ENCODE data around the gene UCKL1. TPM values are rescaled to one million over a fixed set of nuclear protein-coding genes. Genes with fewer than 3 reads are reported as not detected.

Gene UCKL1
- total and polyA plus RNA-seq, 2 experiments from 2014 or later: 18.5 to 52.2 TPM

- peaks cover 11% of the 10 kb centered on the region for H3K4me1 ChIP-seq (ENCODE audit: insufficient read depth)
- H3K36me3 ChIP-seq (replicated peaks; ENCODE audit: insufficient read depth, low read depth): no peaks in the 10 kb centered on the region
- no peak for DNase-seq (ENCODE audit: low spot score)
- H3K4me3 ChIP-seq: no peak overlapping the region
- H3K27ac ChIP-seq: no peak overlapping the region
- no peaks in the 10 kb centered on the region for H3K9me2 ChIP-seq (replicated peaks; ENCODE audit: insufficient read depth)
- TF ChIP-seq EZH2 (IDR thresholded peaks at IDR 0.05; ENCODE audit: borderline replicate concordance) (no peak), EZH2phosphoT487 (IDR thresholded peaks at IDR 0.05; ENCODE audit: low read depth, severe bottlenecking, unreplicated experiment) (no peak), CTCF (IDR thresholded peaks at IDR 0.05; ENCODE audit: poor library complexity) (no peak)
- peaks cover 62% of the 10 kb centered on the region for H4K20me1 ChIP-seq (ENCODE audit: insufficient read depth, poor library complexity, severe bottlenecking)
- WGBS (ENCODE audit: low lambda C conversion rate, missing lambda C conversion rate): 93% methylated on average over 16 of the region's 17 CpGs
- H3K9me3 ChIP-seq (ENCODE audit: low read depth): no peaks in the 10 kb centered on the region
- no peak overlapping the region for H2AFZ ChIP-seq
- H3K4me2 ChIP-seq: no peak overlapping the region
- no peaks in the 10 kb centered on the region for H3K27me3 ChIP-seq
- peaks cover 48% of the 10 kb centered on the region for H3K79me2 ChIP-seq
Observed at GRCh38 chr20:63945031-63945658, 11.1 kb downstream of the UCKL1 start.

DNA sequence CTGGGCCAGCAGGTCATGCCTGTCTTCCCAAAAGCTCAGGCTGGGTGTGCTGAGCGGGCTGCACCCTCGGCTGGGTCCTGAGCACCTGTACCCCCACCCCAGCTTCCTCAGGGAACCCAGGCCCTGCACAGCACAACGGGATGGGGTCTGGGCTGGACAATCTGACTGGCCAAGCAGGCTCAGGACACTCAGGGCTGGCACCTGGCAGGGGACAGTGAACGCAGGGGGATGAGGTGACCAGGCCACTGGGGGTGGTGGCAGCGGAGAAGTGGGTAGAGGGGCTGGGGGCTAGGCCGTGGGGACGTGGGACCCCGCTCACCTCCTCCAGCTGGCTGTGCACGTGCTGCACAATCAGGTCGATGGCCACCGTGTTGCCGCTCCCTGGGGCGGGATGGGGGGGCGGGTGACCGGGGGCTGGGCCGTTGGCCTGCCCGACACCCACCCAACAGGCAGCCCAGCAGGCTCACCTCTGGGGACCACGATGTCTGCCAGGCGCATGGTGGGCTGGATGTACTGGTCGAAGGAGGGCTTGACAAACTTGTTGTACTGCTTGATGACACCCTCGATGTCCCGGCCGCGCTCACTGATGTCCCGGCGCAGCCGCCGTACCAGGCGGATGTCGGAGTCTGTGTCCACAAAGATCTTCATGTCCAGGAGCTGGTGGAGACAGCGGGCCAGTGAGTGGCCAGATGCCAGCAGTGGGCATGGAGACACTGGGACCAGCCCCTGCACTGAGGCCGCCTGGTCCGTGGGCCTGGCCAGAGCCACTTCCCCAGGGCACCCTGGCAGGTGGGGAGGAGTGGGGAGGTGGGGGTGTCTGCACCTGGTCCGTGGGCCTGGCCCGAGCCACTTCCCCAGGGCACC lies 11.9 kb downstream of the UCKL1 start:
- H3K36me3 ChIP-seq (replicated peaks; ENCODE audit: insufficient read depth, low read depth): no peaks in the 10 kb centered on the region

DNA sequence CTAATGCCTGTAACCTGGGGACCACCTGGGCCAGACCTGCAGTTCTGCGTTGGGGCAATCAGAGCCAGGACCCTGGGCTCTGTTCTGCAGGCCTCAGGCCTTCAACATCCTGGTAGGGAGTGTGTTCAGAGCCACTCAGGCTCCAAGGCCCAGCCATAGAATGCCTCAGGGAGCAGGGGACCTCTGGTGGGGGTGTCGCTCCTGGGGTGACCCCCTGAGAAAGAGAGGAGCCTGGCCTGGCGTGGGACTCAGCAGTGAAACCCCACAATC lies 12.5 kb downstream of the UCKL1 start:
- Histone ChIP-seq H3K4me2 (no peak overlapping the region), H3K9me3 (ENCODE audit: low read depth) (no peaks in the 10 kb centered on the region), H3K27me3 (no peaks in the 10 kb centered on the region), H2AFZ (no peak overlapping the region), H3K36me3 (replicated peaks; ENCODE audit: insufficient read depth, low read depth) (no peaks in the 10 kb centered on the region), H3K27ac (no peak overlapping the region), H4K20me1 (ENCODE audit: insufficient read depth, poor library complexity, severe bottlenecking) (peaks cover 52% of the 10 kb centered on the region), H3K9me2 (replicated peaks; ENCODE audit: insufficient read depth) (no peaks in the 10 kb centered on the region), H3K79me2 (peaks cover 42% of the 10 kb centered on the region), H3K4me1 (ENCODE audit: insufficient read depth) (peaks cover 2% of the 10 kb centered on the region), H3K4me3 (no peak overlapping the region)
- no peak for DNase-seq (ENCODE audit: low spot score)
- WGBS (ENCODE audit: low lambda C conversion rate, missing lambda C conversion rate): 100% methylated on average over 3 of the region's 3 CpGs
- TF ChIP-seq EZH2 (IDR thresholded peaks at IDR 0.05; ENCODE audit: borderline replicate concordance) (no peak), CTCF (IDR thresholded peaks at IDR 0.05; ENCODE audit: poor library complexity) (no peak), EZH2phosphoT487 (IDR thresholded peaks at IDR 0.05; ENCODE audit: low read depth, severe bottlenecking, unreplicated experiment) (no peak)

More for the DNA sequence above, 11.9 kb downstream of the UCKL1 start:
- whole genome bisulfite sequencing (ENCODE audit: low lambda C conversion rate, missing lambda C conversion rate): 97% methylated on average over 24 of the region's 35 CpGs
- no peak overlapping the region for H2AFZ ChIP-seq
- H3K9me2 ChIP-seq (replicated peaks; ENCODE audit: insufficient read depth): no peaks in the 10 kb centered on the region
- no peak overlapping the region for H3K27ac ChIP-seq
- peaks cover 6% of the 10 kb centered on the region for H3K4me1 ChIP-seq (ENCODE audit: insufficient read depth)
- peaks cover 56% of the 10 kb centered on the region for H4K20me1 ChIP-seq (ENCODE audit: insufficient read depth, poor library complexity, severe bottlenecking)
- TF ChIP-seq EZH2phosphoT487 (IDR thresholded peaks at IDR 0.05; ENCODE audit: low read depth, severe bottlenecking, unreplicated experiment) (no peak), EZH2 (IDR thresholded peaks at IDR 0.05; ENCODE audit: borderline replicate concordance) (no peak), CTCF (IDR thresholded peaks at IDR 0.05; ENCODE audit: poor library complexity) (no peak)
- no peak overlapping the region for H3K4me3 ChIP-seq
- no peaks in the 10 kb centered on the region for H3K9me3 ChIP-seq (ENCODE audit: low read depth)
- H3K79me2 ChIP-seq: peaks cover 40% of the 10 kb centered on the region
- no peaks in the 10 kb centered on the region for H3K27me3 ChIP-seq
- H3K4me2 ChIP-seq: no peak overlapping the region
- DNase-seq (ENCODE audit: low spot score): no peak

Measured in hepatocyte (in vitro differentiated cells).